ENCODE data around the gene DALRD3.

- TF ChIP-seq, protein P1, sequence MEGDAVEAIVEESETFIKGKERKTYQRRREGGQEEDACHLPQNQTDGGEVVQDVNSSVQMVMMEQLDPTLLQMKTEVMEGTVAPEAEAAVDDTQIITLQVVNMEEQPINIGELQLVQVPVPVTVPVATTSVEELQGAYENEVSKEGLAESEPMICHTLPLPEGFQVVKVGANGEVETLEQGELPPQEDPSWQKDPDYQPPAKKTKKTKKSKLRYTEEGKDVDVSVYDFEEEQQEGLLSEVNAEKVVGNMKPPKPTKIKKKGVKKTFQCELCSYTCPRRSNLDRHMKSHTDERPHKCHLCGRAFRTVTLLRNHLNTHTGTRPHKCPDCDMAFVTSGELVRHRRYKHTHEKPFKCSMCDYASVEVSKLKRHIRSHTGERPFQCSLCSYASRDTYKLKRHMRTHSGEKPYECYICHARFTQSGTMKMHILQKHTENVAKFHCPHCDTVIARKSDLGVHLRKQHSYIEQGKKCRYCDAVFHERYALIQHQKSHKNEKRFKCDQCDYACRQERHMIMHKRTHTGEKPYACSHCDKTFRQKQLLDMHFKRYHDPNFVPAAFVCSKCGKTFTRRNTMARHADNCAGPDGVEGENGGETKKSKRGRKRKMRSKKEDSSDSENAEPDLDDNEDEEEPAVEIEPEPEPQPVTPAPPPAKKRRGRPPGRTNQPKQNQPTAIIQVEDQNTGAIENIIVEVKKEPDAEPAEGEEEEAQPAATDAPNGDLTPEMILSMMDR (IDR thresholded peaks at IDR 0.05), result no peak
- TF ChIP-seq POLR2A (IDR thresholded peaks at IDR 0.05), result no peak
- TF ChIP-seq POLR2AphosphoS5 (IDR thresholded peaks at IDR 0.05; ENCODE audit: insufficient read depth in 1 of 2, low read depth in 1 of 2), result no peak
Measured at GRCh38 chr3:48996640-48997039, 21.7 kb downstream of the DALRD3 start.

Measured in vagina (tissue), 2 donors.